Activated T-helper 1 cell treated with anti-CD3 and anti-CD28 coated beads, Interleukin-2, amount 50 U/mL, for 16 hours (primary cell): Measurements from ENCODE around the gene LAMC2.
"Not testable (repeated sequence)": the region's sequence is repeated elsewhere in the genome, so short reads cannot be mapped to it uniquely, and the experiment has no call there.

Experiments
- DNase-seq, 2 donors: peaks; one replicate each; pipeline ENCODE4 v3.0.0-alpha.2; 2020; ENCODE audit warnings: low read depth in 1 of 2, low spot score in 1 of 2

Gene LAMC2

GRCh38 chr1:183185941-183186490, at the start of gene LAMC2:
LAMC2 (plus strand) TSS chr1:183186264; CDS start chr1:183186353, 89 bp downstream.
- no peak for DNase-seq

GRCh38 chr1:183137782-183138181, 48.3 kb upstream of the LAMC2 start:
- DNase-seq, result no peak

GRCh38 chr1:183138301-183138700, 47.8 kb upstream of the LAMC2 start:
- DNase-seq, result no peak

- no peak for DNase-seq
Measured at GRCh38 chr1:183139281-183139942, 46.7 kb upstream of the LAMC2 start.

GRCh38 chr1:183140633-183141032, 45.4 kb upstream of the LAMC2 start:
- no peak for DNase-seq

GRCh38 chr1:183142171-183142570, 43.9 kb upstream of the LAMC2 start:
- no peak for DNase-seq

- DNase-seq, result no peak
Measured at GRCh38 chr1:183143576-183144315, 42.3 kb upstream of the LAMC2 start.

- no peak for DNase-seq
Measured at GRCh38 chr1:183144752-183145151, 41.3 kb upstream of the LAMC2 start.

GRCh38 chr1:183147735-183148134, 38.3 kb upstream of the LAMC2 start:
- no peak for DNase-seq

GRCh38 chr1:183148599-183148998, 37.5 kb upstream of the LAMC2 start:
- no peak for DNase-seq

GRCh38 chr1:183149273-183149672, 36.8 kb upstream of the LAMC2 start:
- DNase-seq, result no peak

- not testable (repeated sequence) for DNase-seq
Measured at GRCh38 chr1:183150032-183150431, 36.0 kb upstream of the LAMC2 start.

GRCh38 chr1:183150445-183150844, 35.6 kb upstream of the LAMC2 start:
- DNase-seq, result no peak

- no peak for DNase-seq
Measured at GRCh38 chr1:183152180-183152579, 33.9 kb upstream of the LAMC2 start.

- DNase-seq, result no peak
Measured at GRCh38 chr1:183155939-183156338, 30.1 kb upstream of the LAMC2 start.

GRCh38 chr1:183159960-183160359, 26.1 kb upstream of the LAMC2 start:
- no peak for DNase-seq

GRCh38 chr1:183161391-183161790, 24.7 kb upstream of the LAMC2 start:
- no peak for DNase-seq

- no peak for DNase-seq
Measured at GRCh38 chr1:183163316-183163715, 22.7 kb upstream of the LAMC2 start.

GRCh38 chr1:183164340-183164739, 21.7 kb upstream of the LAMC2 start:
- DNase-seq, result no peak

- DNase-seq, result no peak
Measured at GRCh38 chr1:183164963-183165362, 21.1 kb upstream of the LAMC2 start.

GRCh38 chr1:183165456-183165855, 20.6 kb upstream of the LAMC2 start:
- DNase-seq, result no peak

GRCh38 chr1:183166454-183166853, 19.6 kb upstream of the LAMC2 start:
- DNase-seq, result no peak
